GM12878 (cell line): Measurements from ENCODE around the gene S100B. TPM values are rescaled to one million over a fixed set of nuclear protein-coding genes. Genes with fewer than 3 reads are reported as not detected.

Experiments used
- ATAC-seq: fragments of 200-7000 bp; cut with Tn5 transposase; 3 replicates; pipeline ENCODE4 v1.9.1; 2020; ENCODE audit warnings: mild to moderate bottlenecking, moderate library complexity
- BruUV-seq: library from RNA; stranded (reverse); fragments of 400-500 nt; replicated peaks from 2 replicates; lab custom pipeline; 2021; lab: Mats Ljungman, UMichigan
- CTCF ChIA-PET: fragments of 300-600 bp; sonication (Branson Sonifier 250); formaldehyde crosslinking; extraction: SDS; loops from one replicate; lab custom pipeline; 2021; ENCODE audit warnings: inconsistent platforms; lab: Yijun Ruan, JAX
- POLR2A ChIA-PET: fragments of 350-600 bp; formaldehyde crosslinking; extraction: SDS; loops from one replicate; lab custom pipeline; 2021; ENCODE audit warnings: inconsistent platforms; lab: Charles Lee
- RAD21 ChIA-PET: fragments of 300-600 bp; sonication (Branson Sonifier 250); formaldehyde crosslinking; loops from one replicate; lab custom pipeline; 2023; ENCODE audit warnings: antibody characterized with exemption; ENCODE audit not compliant: unreplicated experiment; lab: Charles Lee
- SMC1A ChIA-PET: fragments of 300-600 bp; sonication (Branson Sonifier 250); formaldehyde crosslinking; loops from one replicate; lab custom pipeline; 2023; ENCODE audit not compliant: unreplicated experiment, uncharacterized antibody; lab: Charles Lee
- DNase-seq: peaks from one replicate; pipeline ENCODE4 v3.0.0-alpha.2; 2011; ENCODE audit warnings: low read depth, low spot score
- FAIRE-seq: peaks from 3 replicates; lab custom pipeline; 2011; peaks lifted over from hg19 to GRCh38; lab: Jason Lieb, UNC
- H2AFZ ChIP-seq: 2 replicates; pipeline ENCODE4 v1.6.0; 2011; ENCODE audit warnings: low read depth, low read length, control low read depth; ENCODE audit not compliant: control insufficient read depth
- H3K27ac ChIP-seq: 2 replicates; pipeline ENCODE4 v1.5.1; 2011; ENCODE audit warnings: control low read depth; ENCODE audit not compliant: control insufficient read depth, insufficient read depth
- H3K27me3 ChIP-seq, 2 experiments: replicated peaks in 1 of 2; 2 replicates each; pipeline versions ENCODE4 v1.6.0 to v1.6.1; 2011; ENCODE audit warnings: low read length in 1 of 2; ENCODE audit not compliant: control insufficient read depth in 2 of 2, insufficient read depth in 2 of 2
- H3K36me3 ChIP-seq, 2 experiments: 2 replicates each; pipeline ENCODE4 v1.5.1; 2011; ENCODE audit warnings: low read length in 1 of 2; ENCODE audit not compliant: control insufficient read depth in 2 of 2, insufficient read depth in 2 of 2
- H3K4me1 ChIP-seq: 2 replicates; pipeline ENCODE4 v1.6.1; 2011; ENCODE audit warnings: mild to moderate bottlenecking, low read length, moderate library complexity, mixed read lengths; ENCODE audit not compliant: control insufficient read depth, insufficient read depth
- H3K4me2 ChIP-seq: 2 replicates; pipeline ENCODE4 v1.6.0; 2011; ENCODE audit warnings: control low read depth; ENCODE audit not compliant: control insufficient read depth, insufficient read depth
- H3K4me3 ChIP-seq: fragments of 200-600 bp; sonication (generic); 2 replicates; pipeline ENCODE4 v1.5.1; 2016
- H3K79me2 ChIP-seq: 2 replicates; pipeline ENCODE4 v1.6.0; 2011; ENCODE audit warnings: low read length; ENCODE audit not compliant: control insufficient read depth, insufficient read depth
- H3K9ac ChIP-seq: 2 replicates; pipeline ENCODE4 v1.8.0; 2011; ENCODE audit warnings: low read length, control low read depth, mixed read lengths; ENCODE audit not compliant: control insufficient read depth, insufficient read depth
- H3K9me3 ChIP-seq: replicated peaks from 3 replicates; pipeline ENCODE4 v1.5.1; 2011; ENCODE audit warnings: mild to moderate bottlenecking, low read length; ENCODE audit not compliant: control insufficient read depth, insufficient read depth
- H4K20me1 ChIP-seq: 2 replicates; pipeline ENCODE4 v1.6.0; 2011; ENCODE audit not compliant: control insufficient read depth, insufficient read depth
- FOXK2 ChIP-seq: fragments of 450-650 bp; IDR thresholded peaks from 2 replicates; pipeline ENCODE4 v1.6.1; 2017; ENCODE audit warnings: mild to moderate bottlenecking, moderate library complexity
- GATAD2B ChIP-seq: fragments of 450-650 bp; conservative IDR thresholded peaks from 2 replicates; pipeline ENCODE4 v1.6.1; 2017; ENCODE audit warnings: low read depth, mild to moderate bottlenecking, moderate library complexity
- HCFC1 ChIP-seq: fragments of 150-350 bp; IDR thresholded peaks from 2 replicates; pipeline ENCODE4 v1.6.1; 2014; ENCODE audit warnings: low read length
- MEF2A ChIP-seq: IDR thresholded peaks from 2 replicates; pipeline ENCODE4 v1.6.1; 2011; ENCODE audit warnings: low read depth, mild to moderate bottlenecking, low read length, moderate library complexity; ENCODE audit not compliant: insufficient read depth
- MYC ChIP-seq: IDR thresholded peaks from 2 replicates; pipeline ENCODE4 v1.6.1; 2011; ENCODE audit warnings: mild to moderate bottlenecking, low read length, moderate library complexity, inconsistent platforms; ENCODE audit not compliant: insufficient read depth, insufficient replicate concordance, insufficient read length, severe bottlenecking
- NFXL1 ChIP-seq: fragments of 450-650 bp; IDR thresholded peaks from 2 replicates; pipeline ENCODE4 v1.6.1; 2017; ENCODE audit warnings: antibody characterized with exemption, mild to moderate bottlenecking, borderline replicate concordance
- NKRF ChIP-seq: fragments of 450-650 bp; conservative IDR thresholded peaks from 2 replicates; pipeline ENCODE4 v1.6.1; 2017; ENCODE audit warnings: mild to moderate bottlenecking, moderate library complexity
- NRF1 ChIP-seq: conservative IDR thresholded peaks from 2 replicates; pipeline ENCODE4 v1.6.1; 2011; ENCODE audit warnings: mild to moderate bottlenecking, low read depth, low read length, improper control_type of control experiment
- SREBF2 ChIP-seq: IDR thresholded peaks from 2 replicates; pipeline ENCODE4 v1.6.1; 2012; ENCODE audit warnings: mild to moderate bottlenecking, low read length
- STAT1 ChIP-seq: fragments of 450-650 bp; conservative IDR thresholded peaks from 2 replicates; pipeline ENCODE4 v1.6.1; 2014; ENCODE audit warnings: antibody characterized with exemption, mild to moderate bottlenecking
- STAT3 ChIP-seq: IDR thresholded peaks from 2 replicates; pipeline ENCODE4 v1.6.1; 2011; ENCODE audit warnings: low read depth, low read length, improper control_type of control experiment
- YBX1 ChIP-seq: fragments of 450-650 bp; IDR thresholded peaks from 2 replicates; pipeline ENCODE4 v1.6.1; 2016; ENCODE audit warnings: antibody characterized with exemption
- WGBS: methylation state at CpG from one replicate; pipeline ENCODE4 v1.1.6; 2016; ENCODE audit warnings: low lambda C conversion rate; ENCODE audit not compliant: insufficient replicate concordance, insufficient coverage; ENCODE audit errors: missing lambda C conversion rate; 5-methylcytosine and 5-hydroxymethylcytosine counted together
- in situ Hi-C: fragments of 300-500 bp; cut with MboI; formaldehyde crosslinking; loops from 9 replicates; pipeline ENCODE4 v1.14.3; 2018; ENCODE audit warnings: mixed read lengths
- intact Hi-C: fragments of 100-400 bp; cut with micrococcal nuclease; formaldehyde crosslinking; loops from one replicate; pipeline ENCODE4 v1.14.2; 2022; ENCODE audit not compliant: unreplicated experiment
- polyA plus RNA-seq, 11 experiments: library from polyadenylated mRNA; depleted of rRNA in 4 of 11; unstranded in 6 of 11; stranded (reverse) in 5 of 11; fragments of >200 nt; fragmentation: Nextera tagmentation in 4 of 11; fragmentation: Illumina TruSeq in 1 of 11; extraction: Ambion mirVana in 4 of 11; extraction: Trizol in 1 of 11; gene quantifications; 1 replicate in 1 of 11; 2 replicates in 10 of 11; pipeline versions ENCODE4 v1.2.1 to v1.2.3, GENCODE V29; 2011 to 2016; ENCODE audit warnings: inconsistent platforms in 2 of 11, missing spikeins in 2 of 11, low read depth in 1 of 11
- total RNA-seq, 4 experiments: library from RNA; depleted of rRNA in 3 of 4; stranded (reverse); fragments of >200 nt in 3 of 4; fragmentation: Illumina TruSeq in 1 of 4; extraction: Trizol in 1 of 4; gene quantifications; 2 replicates each; pipeline versions ENCODE4 v1.2.1 to v1.2.3, GENCODE V29; 2013 to 2021

S100B gene
- total and polyA plus RNA-seq, 10 of the 15 experiments (the other 5 are each of a cell fraction or from before 2014, with no cell fraction given), result 0.11 to 0.22 TPM; not detected in 8

GRCh38 chr21:46621457-46622182, 16.7 kb upstream of the S100B start:
- ChIA-PET POLR2A (interaction anchor here (1.2 kb wide), 1 partner anchor 14 kb away, joined by 4 read pairs; the partner anchor contains the start of gene PRMT2), RAD21 (interaction anchor here (1.0 kb wide), 1 partner anchor 13 kb away, joined by 6 read pairs; no protein-coding TSS in a partner anchor), SMC1A (no interaction called here), CTCF (interaction anchor here (0.7 kb wide), 1 partner anchor 118 kb away, joined by 3 read pairs; no protein-coding TSS in a partner anchor)
- 55% methylated on average over 9 of the region's 9 CpGs for WGBS
- no peaks in the 10 kb centered on the region for H3K79me2 ChIP-seq
- TF ChIP-seq NFXL1, result no peak
- no peak for TF ChIP-seq MEF2A
- no peak for TF ChIP-seq GATAD2B
- TF ChIP-seq STAT3, result no peak
- no peak for TF ChIP-seq HCFC1
- no peak for TF ChIP-seq NKRF
- TF ChIP-seq STAT1, result no peak
- no peak for TF ChIP-seq FOXK2
- TF ChIP-seq SREBF2, result no peak
- TF ChIP-seq NRF1, result no peak
- no peak for TF ChIP-seq MYC
- no peak for TF ChIP-seq YBX1
- no peak overlapping the region for H3K4me3 ChIP-seq
- H2AFZ ChIP-seq, result no peak overlapping the region
- no peaks in the 10 kb centered on the region for H4K20me1 ChIP-seq
- H3K9ac ChIP-seq, result no peak overlapping the region
- peak overlapping the region; percentile 24; the same call in 1 of the 2 replicates for H3K4me2 ChIP-seq
- H3K27ac ChIP-seq, result peak overlapping the region; percentile 11
- intact Hi-C loops (no loop called here), in situ Hi-C loops (no loop called here)
- BruUV-seq, result no TSS peak
- H3K4me1 ChIP-seq, result peaks cover 7% of the 10 kb centered on the region
- peaks cover 3% of the 10 kb centered on the region; the same call in 1 of the 3 replicates for H3K9me3 ChIP-seq
- no peaks in the 10 kb centered on the region; a peak in 1 of 4 replicates for H3K27me3 ChIP-seq
- no peak for FAIRE-seq
- no peak for DNase-seq
- H3K36me3 ChIP-seq, result no peaks in the 10 kb centered on the region
- no peak; the same call in 2 of the 3 replicates for ATAC-seq
